ENCODE results near the gene SPNS2. TPM values are rescaled to one million over a fixed set of nuclear protein-coding genes. Genes with fewer than 3 reads are reported as not detected.

Gene SPNS2
- total and polyA plus RNA-seq, 10 of the 15 experiments (the other 5 are each of a cell fraction or from before 2014, with no cell fraction given): 0.04 to 1.1 (median 0.23) TPM; not detected in 2

DNA sequence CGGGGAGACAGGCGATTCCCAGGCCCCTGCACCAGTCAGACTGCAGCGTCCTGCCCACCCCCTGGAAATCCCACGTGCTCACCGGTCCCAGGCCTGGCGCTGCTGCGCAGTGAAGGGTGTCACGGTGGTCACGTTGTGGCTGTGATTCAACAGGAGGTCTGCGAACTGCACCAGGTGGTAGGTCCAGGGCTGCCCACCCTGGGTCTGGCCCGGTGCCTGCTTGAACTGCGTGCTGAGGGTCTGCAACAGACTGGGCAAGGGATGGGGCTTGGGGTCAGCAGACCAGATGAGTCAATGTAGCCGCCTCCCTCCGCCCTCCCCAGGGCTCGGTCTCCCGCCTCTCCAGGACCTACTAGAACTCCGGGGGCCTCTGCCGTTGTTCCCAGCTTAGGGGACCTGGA is 49.4 kb downstream of the SPNS2 start (continued):
- TF ChIP-seq, protein P1, sequence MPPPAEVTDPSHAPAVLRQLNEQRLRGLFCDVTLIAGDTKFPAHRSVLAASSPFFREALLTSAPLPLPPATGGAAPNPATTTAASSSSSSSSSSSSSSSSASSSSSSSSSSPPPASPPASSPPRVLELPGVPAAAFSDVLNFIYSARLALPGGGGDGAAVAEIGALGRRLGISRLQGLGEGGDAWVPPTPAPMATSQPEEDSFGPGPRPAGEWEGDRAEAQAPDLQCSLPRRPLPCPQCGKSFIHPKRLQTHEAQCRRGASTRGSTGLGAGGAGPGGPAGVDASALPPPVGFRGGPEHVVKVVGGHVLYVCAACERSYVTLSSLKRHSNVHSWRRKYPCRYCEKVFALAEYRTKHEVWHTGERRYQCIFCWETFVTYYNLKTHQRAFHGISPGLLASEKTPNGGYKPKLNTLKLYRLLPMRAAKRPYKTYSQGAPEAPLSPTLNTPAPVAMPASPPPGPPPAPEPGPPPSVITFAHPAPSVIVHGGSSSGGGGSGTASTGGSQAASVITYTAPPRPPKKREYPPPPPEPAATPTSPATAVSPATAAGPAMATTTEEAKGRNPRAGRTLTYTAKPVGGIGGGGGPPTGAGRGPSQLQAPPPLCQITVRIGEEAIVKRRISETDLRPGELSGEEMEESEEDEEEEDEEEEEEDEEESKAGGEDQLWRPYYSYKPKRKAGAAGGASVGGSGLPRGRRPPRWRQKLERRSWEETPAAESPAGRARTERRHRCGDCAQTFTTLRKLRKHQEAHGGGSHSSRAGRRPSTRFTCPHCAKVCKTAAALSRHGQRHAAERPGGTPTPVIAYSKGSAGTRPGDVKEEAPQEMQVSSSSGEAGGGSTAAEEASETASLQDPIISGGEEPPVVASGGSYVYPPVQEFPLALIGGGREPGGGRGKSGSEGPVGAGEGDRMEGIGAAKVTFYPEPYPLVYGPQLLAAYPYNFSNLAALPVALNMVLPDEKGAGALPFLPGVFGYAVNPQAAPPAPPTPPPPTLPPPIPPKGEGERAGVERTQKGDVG (CRISPR knock-in tag; IDR thresholded peaks at IDR 0.05): no peak

DNA sequence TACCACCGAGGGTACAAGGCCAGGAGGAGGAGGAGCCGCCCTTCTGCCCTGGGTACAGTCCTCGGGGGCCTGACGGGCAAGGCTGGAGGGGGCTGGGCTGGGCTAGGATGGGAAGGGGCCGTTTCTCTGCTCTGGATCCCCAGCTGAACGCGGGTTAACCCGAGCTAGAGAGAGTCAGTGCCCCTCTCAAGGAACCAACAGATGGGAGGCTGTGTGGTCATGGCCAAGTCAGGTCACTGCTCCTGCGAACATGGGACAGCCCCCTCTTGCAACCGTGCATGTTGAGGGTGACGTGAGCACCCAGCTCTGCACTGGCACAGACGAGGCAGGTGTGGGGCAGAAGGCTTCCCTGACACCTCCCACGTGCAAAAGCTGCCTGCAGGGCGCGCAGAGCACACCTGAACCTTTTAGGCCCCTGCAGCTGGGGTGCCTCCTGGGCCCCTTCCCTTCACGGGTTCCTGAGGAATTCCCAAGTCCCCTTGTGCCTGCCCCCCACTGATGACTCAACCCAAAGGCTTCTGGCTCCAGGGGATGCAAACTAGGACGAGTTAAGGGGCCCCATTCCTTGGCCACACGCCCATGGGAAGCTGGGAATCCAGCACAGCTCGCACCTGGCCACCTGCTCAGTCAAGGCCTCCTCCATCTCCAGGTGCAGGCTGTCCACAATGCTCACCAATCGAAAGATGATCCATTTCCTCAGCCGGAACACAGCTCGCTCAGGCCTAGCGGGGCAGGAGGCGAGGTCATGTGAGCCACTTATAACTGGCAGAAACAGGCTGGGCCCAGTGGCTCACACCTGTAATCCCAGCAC is 50.2 kb downstream of the SPNS2 start:
- H2AFZ ChIP-seq (ENCODE audit: control insufficient read depth, low read depth, low read length): no peak overlapping the region
- no peaks in the 10 kb centered on the region for H3K9me3 ChIP-seq (replicated peaks; ENCODE audit: control insufficient read depth, insufficient read depth, low read length)
- no peak for ATAC-seq
- 90% methylated on average over 24 of the region's 24 CpGs for WGBS (ENCODE audit: insufficient coverage, insufficient replicate concordance, low lambda C conversion rate, missing lambda C conversion rate)
- H3K9ac ChIP-seq (ENCODE audit: control insufficient read depth, insufficient read depth, low read length): no peak overlapping the region
- ChIA-PET POLR2A (interaction anchor here (0.5 to 0.6 kb wide), 3 partner anchors 33 to 475 kb away, joined by 3 to 7 read pairs (median 5); no protein-coding TSS in a partner anchor), SMC1A (ENCODE audit: uncharacterized antibody, unreplicated experiment) (no interaction called here), CTCF (interaction anchor here (1.4 to 1.6 kb wide), 2 partner anchors 14 to 17 kb away, joined by 3 read pairs; no protein-coding TSS in a partner anchor), RAD21 (ENCODE audit: unreplicated experiment) (interaction anchor here (0.6 kb wide), 1 partner anchor 343 kb away, joined by 3 read pairs; no protein-coding TSS in a partner anchor)
- in situ Hi-C loops (cut with MboI): no loop called here
- no TSS peak for BruUV-seq (replicated peaks)
- peaks cover 8% of the 10 kb centered on the region; the same call in 1 of the 2 replicates for H3K4me1 ChIP-seq (ENCODE audit: control insufficient read depth, insufficient read depth, low read length)
- H4K20me1 ChIP-seq (ENCODE audit: control insufficient read depth, insufficient read depth): no peaks in the 10 kb centered on the region; the same call in none of the 2 replicates
- H3K4me2 ChIP-seq (ENCODE audit: control insufficient read depth, insufficient read depth): no peak overlapping the region
- peaks cover 36 to 46% of the 10 kb centered on the region in 2 experiments for H3K36me3 ChIP-seq (ENCODE audit: control insufficient read depth in 2 of 2, insufficient read depth in 2 of 2, low read length in 1 of 2)
- FAIRE-seq: no peak
- H3K4me3 ChIP-seq: no peak overlapping the region
- no peaks in the 10 kb centered on the region for H3K27me3 ChIP-seq (replicated peaks in 1 of 2; ENCODE audit: control insufficient read depth in 2 of 2, insufficient read depth in 2 of 2, low read length in 1 of 2)
- no peak for DNase-seq (ENCODE audit: low read depth, low spot score)
- no peak overlapping the region for H3K27ac ChIP-seq (ENCODE audit: control insufficient read depth, insufficient read depth)
- TF ChIP-seq POLR2A (IDR thresholded peaks at IDR 0.05; ENCODE audit: low read depth, low read length) (peak; percentile 39; the same call in 1 of the 2 replicates), KDM1A (IDR thresholded peaks at IDR 0.05; ENCODE audit: borderline replicate concordance) (no peak)
- H3K79me2 ChIP-seq (ENCODE audit: control insufficient read depth, insufficient read depth, low read length): peaks cover 10% of the 10 kb centered on the region
- intact Hi-C loops (cut with micrococcal nuclease; ENCODE audit: unreplicated experiment): no loop called here
